Suprapubic skin (tissue), 3 donors: ENCODE measurements around the gene PMFBP1.

Experiments used
- CTCF ChIP-seq, 2 donors: fragments of 200-600 bp in 1 of 2; fragments of 450-650 bp in 1 of 2; sonication (generic) in 1 of 2; IDR thresholded peaks; one replicate each; pipeline ENCODE4 v1.5.1; 2016 to 2019; ENCODE audit warnings: antibody characterized with exemption in 2 of 2, mild to moderate bottlenecking in 1 of 2, moderate library complexity in 1 of 2
- POLR2AphosphoS5 ChIP-seq, 3 donors: sonication (generic); formaldehyde crosslinking; IDR thresholded peaks; one replicate each; pipeline ENCODE4 v1.6.1; 2017; ENCODE audit warnings: antibody characterized with exemption in 3 of 3

DNA sequence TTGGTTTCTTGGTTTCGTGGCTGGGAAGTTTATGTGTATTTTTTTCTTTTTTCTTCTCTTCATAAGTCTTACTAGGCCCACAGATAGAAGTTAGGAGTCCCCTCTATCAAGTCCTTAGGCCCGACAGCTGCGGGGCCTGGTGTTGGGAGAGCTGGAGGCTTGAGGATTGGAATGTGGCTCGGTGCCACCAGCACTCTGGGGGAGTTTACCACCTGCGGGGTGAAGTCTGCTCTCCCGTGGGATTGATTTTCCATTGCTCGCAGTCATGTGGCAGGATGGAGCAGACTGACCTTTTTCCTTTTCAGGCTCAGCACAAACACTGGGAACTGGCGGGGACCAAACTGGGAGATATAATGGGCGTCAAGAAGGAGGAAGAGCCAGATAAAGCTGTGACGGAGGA is 70.8 kb downstream of the PMFBP1 start:
- no peak for TF ChIP-seq CTCF (IDR thresholded peaks at IDR 0.05)
- no peak for TF ChIP-seq POLR2AphosphoS5 (IDR thresholded peaks at IDR 0.05)
